B cell (primary cell): ENCODE measurements around the gene SPTB.

ENCODE experiments used
- EZH2 ChIP-seq: IDR thresholded peaks from 2 replicates; pipeline ENCODE4 v1.6.1; 2012; ENCODE audit warnings: borderline replicate concordance, low read depth, mild to moderate bottlenecking, moderate library complexity, low read length; ENCODE audit not compliant: insufficient read depth, poor library complexity, severe bottlenecking
- TF ChIP-seq, protein P1 (sequence below): fragments of 200-600 bp; IDR thresholded peaks from one replicate; pipeline ENCODE4 v1.8.0; 2022; ENCODE audit warnings: antibody characterized with exemption, mild to moderate bottlenecking

- TF ChIP-seq, protein P1, sequence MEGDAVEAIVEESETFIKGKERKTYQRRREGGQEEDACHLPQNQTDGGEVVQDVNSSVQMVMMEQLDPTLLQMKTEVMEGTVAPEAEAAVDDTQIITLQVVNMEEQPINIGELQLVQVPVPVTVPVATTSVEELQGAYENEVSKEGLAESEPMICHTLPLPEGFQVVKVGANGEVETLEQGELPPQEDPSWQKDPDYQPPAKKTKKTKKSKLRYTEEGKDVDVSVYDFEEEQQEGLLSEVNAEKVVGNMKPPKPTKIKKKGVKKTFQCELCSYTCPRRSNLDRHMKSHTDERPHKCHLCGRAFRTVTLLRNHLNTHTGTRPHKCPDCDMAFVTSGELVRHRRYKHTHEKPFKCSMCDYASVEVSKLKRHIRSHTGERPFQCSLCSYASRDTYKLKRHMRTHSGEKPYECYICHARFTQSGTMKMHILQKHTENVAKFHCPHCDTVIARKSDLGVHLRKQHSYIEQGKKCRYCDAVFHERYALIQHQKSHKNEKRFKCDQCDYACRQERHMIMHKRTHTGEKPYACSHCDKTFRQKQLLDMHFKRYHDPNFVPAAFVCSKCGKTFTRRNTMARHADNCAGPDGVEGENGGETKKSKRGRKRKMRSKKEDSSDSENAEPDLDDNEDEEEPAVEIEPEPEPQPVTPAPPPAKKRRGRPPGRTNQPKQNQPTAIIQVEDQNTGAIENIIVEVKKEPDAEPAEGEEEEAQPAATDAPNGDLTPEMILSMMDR: no peak
- TF ChIP-seq EZH2: no peak
These were observed 64.5 kb downstream of the SPTB start for GRCh38 chr14:64815257-64815656.
